Bronchial epithelial cell (primary cell): ENCODE results near the gene RPL41. TPM values are rescaled to one million over a fixed set of nuclear protein-coding genes. Genes with fewer than 3 reads are reported as not detected.
"Not testable (repeated sequence)": the region's sequence is repeated elsewhere in the genome, so short reads cannot be mapped to it uniquely, and the experiment has no call there.

Source experiments
- DNase-seq: peaks from one replicate; pipeline ENCODE4 v3.0.0-alpha.2; 2010; ENCODE audit warnings: low read depth
- FAIRE-seq: peaks from 2 replicates; lab custom pipeline; 2011; peaks lifted over from hg19 to GRCh38; lab: Jason Lieb, UNC
- H3K27me3 ChIP-seq: 2 replicates; pipeline ENCODE4 v1.5.1; 2011; ENCODE audit warnings: low read length; ENCODE audit not compliant: control insufficient read depth, insufficient read depth
- H3K36me3 ChIP-seq: 2 replicates; pipeline ENCODE4 v1.5.1; 2011; ENCODE audit warnings: low read length; ENCODE audit not compliant: control insufficient read depth, insufficient read depth
- H3K4me3 ChIP-seq: 2 replicates; pipeline ENCODE4 v1.5.1; 2011; ENCODE audit warnings: mild to moderate bottlenecking, low read depth, low read length, control low read depth
- total RNA-seq: library from RNA; depleted of rRNA; stranded (reverse); fragments of >200 nt; gene quantifications from 2 replicates; pipeline ENCODE4 v1.2.1, GENCODE V29; 2014
- TF ChIP-seq, protein P1 (sequence below): IDR thresholded peaks from 2 replicates; pipeline ENCODE4 v1.5.1; 2011; ENCODE audit warnings: mild to moderate bottlenecking, moderate library complexity, low read length, control low read depth, inconsistent platforms; ENCODE audit not compliant: insufficient read depth, severe bottlenecking

The RPL41 gene
- total RNA-seq, 1 donor from 2014 or later, result 3,411 TPM

DNA sequence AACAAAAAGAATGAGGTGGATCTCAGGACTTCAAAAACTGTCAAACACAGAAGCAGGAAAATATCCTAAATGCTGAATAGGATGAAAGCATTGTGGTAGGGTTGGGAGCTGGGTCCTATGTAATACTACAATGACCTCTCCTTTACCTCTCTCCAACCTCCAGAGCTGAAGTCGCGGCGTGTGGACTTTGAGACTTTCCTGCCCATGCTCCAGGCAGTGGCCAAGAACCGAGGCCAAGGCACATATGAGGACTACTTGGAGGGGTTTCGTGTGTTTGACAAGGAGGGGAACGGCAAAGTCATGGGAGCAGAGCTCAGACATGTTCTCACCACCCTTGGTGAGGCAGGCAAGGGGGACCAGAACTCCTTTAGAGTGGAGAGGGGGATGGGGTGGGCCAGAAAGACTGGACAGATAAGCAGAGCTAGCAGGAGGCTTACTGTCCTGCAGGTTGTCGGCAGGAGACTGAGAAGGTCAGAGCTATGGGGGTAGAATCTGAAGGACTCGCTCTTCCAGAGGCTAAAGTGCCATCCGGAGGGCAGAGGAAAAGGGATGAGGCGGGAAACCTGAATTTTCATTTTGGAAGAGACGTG lies 38.9 kb downstream of the RPL41 start:
- FAIRE-seq (no peak), DNase-seq (no peak)
- Histone ChIP-seq H3K36me3 (peaks cover 7% of the 10 kb centered on the region), H3K4me3 (no peak overlapping the region), H3K27me3 (no peaks in the 10 kb centered on the region)
- TF ChIP-seq, protein P1, sequence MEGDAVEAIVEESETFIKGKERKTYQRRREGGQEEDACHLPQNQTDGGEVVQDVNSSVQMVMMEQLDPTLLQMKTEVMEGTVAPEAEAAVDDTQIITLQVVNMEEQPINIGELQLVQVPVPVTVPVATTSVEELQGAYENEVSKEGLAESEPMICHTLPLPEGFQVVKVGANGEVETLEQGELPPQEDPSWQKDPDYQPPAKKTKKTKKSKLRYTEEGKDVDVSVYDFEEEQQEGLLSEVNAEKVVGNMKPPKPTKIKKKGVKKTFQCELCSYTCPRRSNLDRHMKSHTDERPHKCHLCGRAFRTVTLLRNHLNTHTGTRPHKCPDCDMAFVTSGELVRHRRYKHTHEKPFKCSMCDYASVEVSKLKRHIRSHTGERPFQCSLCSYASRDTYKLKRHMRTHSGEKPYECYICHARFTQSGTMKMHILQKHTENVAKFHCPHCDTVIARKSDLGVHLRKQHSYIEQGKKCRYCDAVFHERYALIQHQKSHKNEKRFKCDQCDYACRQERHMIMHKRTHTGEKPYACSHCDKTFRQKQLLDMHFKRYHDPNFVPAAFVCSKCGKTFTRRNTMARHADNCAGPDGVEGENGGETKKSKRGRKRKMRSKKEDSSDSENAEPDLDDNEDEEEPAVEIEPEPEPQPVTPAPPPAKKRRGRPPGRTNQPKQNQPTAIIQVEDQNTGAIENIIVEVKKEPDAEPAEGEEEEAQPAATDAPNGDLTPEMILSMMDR, result no peak

DNA sequence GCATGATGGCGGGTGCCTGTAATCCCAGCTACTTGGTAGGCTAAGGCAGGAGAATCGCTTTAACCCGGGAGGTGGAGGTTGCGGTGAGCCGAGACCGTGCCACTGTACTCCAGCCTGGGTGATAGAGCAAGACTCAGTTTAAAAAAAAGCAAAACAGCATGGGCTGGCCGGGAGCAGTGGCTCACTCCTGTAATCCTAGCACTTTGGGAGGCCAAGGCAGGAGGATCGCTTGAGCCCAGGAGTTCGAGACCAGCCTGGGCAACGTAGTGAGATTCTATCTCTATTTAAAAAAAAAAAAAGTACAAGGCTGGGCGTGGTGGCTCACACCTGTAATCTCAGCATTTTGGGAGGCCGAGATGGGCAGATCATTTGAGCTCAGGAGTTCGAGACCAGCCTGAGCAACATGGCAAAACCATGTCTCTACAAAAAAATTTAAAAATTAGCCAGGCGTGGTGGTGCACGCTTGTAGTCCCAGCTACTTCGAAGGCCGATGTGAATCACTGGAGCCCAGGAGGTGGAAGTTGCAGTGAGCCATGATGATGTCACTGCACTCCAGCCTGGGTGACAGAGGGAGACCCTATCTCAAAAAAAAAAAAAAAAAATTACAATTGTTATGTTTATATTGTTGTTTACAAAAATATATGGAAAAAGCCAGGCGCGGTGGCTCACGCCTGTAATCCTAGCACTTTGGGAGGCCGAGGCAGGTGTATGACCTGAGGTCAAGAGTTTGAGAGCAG lies 40.2 kb downstream of the RPL41 start:
- H3K36me3 ChIP-seq, result peaks cover 20% of the 10 kb centered on the region
- FAIRE-seq, H3K27me3 ChIP-seq: not testable (repeated sequence)
- H3K4me3 ChIP-seq, result peak overlapping the region; percentile 98
- peak; percentile 59 for DNase-seq

DNA sequence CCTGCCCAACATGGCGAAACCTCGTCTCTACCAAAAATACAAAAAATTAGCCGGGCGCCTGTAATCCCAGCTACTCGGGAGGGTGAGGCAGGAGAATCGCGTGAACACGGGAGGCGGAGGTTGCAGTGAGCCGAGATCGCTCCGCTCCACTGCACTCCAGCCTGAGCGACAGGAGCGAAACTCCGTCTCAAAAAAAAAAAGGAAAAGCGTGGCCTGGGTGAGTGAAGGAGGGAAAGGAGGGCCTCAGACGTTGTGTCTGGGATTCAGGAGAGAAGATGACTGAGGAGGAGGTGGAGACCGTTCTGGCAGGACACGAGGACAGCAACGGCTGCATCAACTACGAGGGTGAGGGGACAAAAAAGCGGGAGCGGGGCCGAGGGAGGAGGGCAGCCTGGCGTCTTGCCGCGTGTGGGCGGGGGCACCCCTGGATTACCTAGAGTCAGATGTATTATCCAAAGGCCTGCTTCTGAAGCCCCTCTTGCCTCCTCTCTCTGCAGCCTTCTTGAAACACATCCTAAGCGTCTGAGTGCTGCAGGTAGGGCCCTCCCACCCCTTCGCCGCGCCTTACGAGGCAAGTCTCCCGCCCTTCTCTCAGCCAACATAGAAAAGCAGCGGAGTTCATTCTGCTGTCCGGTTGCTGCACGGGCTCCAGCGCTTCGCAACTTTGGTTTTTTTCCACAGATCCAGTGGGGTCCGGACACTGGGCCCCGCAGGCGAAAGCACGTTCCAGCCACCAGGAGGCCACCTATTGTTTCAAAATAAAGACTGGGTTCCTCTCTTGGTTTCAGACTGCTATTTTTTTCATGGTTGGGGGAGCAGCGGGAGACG lies 41.0 kb downstream of the RPL41 start:
- Histone ChIP-seq H3K36me3 (peaks cover 24% of the 10 kb centered on the region), H3K27me3 (no peaks in the 10 kb centered on the region), H3K4me3 (peak overlapping the region; percentile 98)
- TF ChIP-seq, protein P1, result peak; percentile 58
- peak; percentile 68 for DNase-seq
- no peak for FAIRE-seq

DNA sequence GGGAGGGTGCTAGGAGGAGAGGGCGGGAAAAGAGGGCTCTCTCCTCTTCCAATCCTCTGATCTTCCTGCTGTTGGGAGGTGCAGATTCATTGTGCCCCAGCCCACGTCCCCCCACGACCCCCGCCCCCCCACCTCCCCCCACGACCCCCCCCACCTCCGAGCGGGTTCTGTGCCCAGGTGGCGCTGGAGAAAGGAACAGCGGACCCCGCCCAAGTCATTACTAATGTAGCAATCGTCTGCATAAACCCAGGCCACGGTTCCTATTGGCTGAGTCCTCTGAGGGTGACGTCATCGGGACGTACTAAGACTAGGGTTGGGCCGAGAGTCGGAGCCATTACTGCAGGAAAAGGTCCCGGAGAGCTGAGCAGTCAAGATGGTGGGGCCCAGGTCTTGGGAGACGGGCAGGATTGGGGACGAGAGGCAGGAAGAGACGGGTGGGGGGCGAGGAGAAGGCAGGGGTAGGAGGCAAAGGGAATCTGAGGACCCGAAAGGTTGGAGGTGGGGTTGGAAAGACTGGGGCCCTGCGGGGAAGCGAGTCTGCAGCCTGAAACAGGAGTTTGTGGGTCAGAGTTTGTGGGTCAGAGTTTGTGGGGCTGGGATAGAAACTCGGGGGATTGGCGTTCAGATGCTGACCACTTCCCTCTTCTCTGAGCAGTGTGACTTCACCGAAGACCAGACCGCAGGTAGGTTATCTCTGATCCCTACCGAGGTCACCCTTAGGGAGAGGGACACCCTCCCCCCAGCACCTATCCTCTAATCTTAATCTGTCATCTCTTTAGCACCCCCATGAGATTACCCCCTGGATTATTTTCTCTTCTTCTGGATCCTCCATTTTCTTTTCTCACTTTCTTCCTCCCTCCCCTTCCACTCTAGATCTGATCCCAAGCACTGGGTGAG lies 41.8 kb downstream of the RPL41 start, which contains the start of gene MYL6:
Gene MYL6 (plus strand): TSS at position 331 of the 897 bp plus-strand sequence. CDS start 43 bp downstream, at position 374.
- H3K36me3 ChIP-seq, result peaks cover 27% of the 10 kb centered on the region
- no peaks in the 10 kb centered on the region for H3K27me3 ChIP-seq
- DNase-seq (peak; percentile 96), FAIRE-seq (no peak)
- H3K4me3 ChIP-seq, result peak within 1 kb of the TSS; percentile 98
- TF ChIP-seq, protein P1, result no peak

DNA sequence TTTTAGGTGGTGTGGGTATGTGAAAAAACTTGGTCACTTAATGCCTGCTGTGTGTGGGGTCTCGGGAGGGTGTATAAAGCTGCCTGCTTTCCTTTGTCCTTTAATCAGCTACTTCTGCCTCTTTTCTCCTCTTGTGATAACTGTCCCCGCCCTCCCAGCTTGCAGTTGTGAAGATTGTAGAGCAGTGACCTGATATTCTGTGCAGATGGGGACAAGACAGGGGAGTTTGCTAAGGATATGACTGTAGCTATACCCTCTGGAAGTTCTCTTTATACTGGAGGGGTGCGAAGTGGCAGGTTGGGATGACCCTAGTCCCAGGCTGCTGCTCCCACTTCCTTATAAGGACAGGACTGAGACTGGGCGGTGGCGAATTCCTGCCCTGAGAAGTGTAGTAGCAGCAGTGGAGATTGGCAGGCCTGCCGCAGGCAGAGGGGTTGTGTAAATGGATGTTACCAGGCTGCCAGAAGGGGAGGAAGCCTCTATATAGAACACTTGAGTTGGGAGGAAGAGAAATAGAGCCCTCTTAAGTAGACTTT lies 42.6 kb downstream of the RPL41 start:
- TF ChIP-seq, protein P1, result no peak
- Histone ChIP-seq H3K4me3 (peak overlapping the region; percentile 98), H3K36me3 (peaks cover 29% of the 10 kb centered on the region), H3K27me3 (no peaks in the 10 kb centered on the region)
- DNase-seq, result peak; percentile 65
- no peak for FAIRE-seq
